Endothelial cell of umbilical vein (primary cell): ENCODE results near the gene INPP5A. TPM values are rescaled to one million over a fixed set of nuclear protein-coding genes. Genes with fewer than 3 reads are reported as not detected.

ENCODE experiments used
- BruUV-seq: library from RNA; stranded (reverse); fragments of 400-500 nt; replicated peaks from 2 replicates; lab custom pipeline; 2021; lab: Mats Ljungman, UMichigan
- CTCF ChIA-PET: fragments of 300-600, 350-600 bp; sonication (Branson Sonifier 250); formaldehyde crosslinking; loops from one replicate; lab custom pipeline; 2021; ENCODE audit warnings: antibody characterized with exemption, inconsistent platforms; lab: Charles Lee
- POLR2A ChIA-PET: fragments of 300-600, 350-600 bp; sonication (Branson Sonifier 250); formaldehyde crosslinking; loops from one replicate; lab custom pipeline; 2021; ENCODE audit warnings: antibody characterized with exemption, inconsistent platforms; lab: Charles Lee
- DNase-seq: peaks from one replicate; pipeline ENCODE4 v3.0.0-alpha.2; 2011; ENCODE audit warnings: low read depth, low spot score
- FAIRE-seq: peaks from 2 replicates; lab custom pipeline; 2011; peaks lifted over from hg19 to GRCh38; lab: Jason Lieb, UNC
- H2AFZ ChIP-seq: 2 replicates; pipeline ENCODE4 v1.6.0; 2012; ENCODE audit warnings: low read depth, low read length, control low read depth, inconsistent platforms
- H3K27ac ChIP-seq: 2 replicates; pipeline ENCODE4 v1.5.1; 2011; ENCODE audit warnings: low read depth, mild to moderate bottlenecking, control low read depth, low read length, moderate library complexity; ENCODE audit not compliant: insufficient read depth
- H3K27me3 ChIP-seq, 2 experiments: 2 replicates each; pipeline versions ENCODE4 v1.6.0 to v1.6.1; 2011; ENCODE audit warnings: low read length in 2 of 2, mixed read lengths in 1 of 2; ENCODE audit not compliant: control insufficient read depth in 2 of 2, insufficient read depth in 2 of 2
- H3K36me3 ChIP-seq, 2 experiments: 2 replicates in 1 of 2; 3 replicates in 1 of 2; pipeline ENCODE4 v1.5.1; 2011; ENCODE audit warnings: low read length in 2 of 2, mild to moderate bottlenecking in 1 of 2, moderate library complexity in 1 of 2; ENCODE audit not compliant: control insufficient read depth in 2 of 2, insufficient read depth in 2 of 2; ENCODE audit errors: extremely low read depth in 1 of 2
- H3K4me1 ChIP-seq: 3 replicates; pipeline ENCODE4 v1.5.1; 2011; ENCODE audit warnings: mild to moderate bottlenecking, low read length; ENCODE audit not compliant: control insufficient read depth, insufficient read depth; ENCODE audit errors: extremely low read depth
- H3K4me2 ChIP-seq: 2 replicates; pipeline ENCODE4 v1.6.1; 2011; ENCODE audit warnings: low read length, control low read depth, mixed read lengths; ENCODE audit not compliant: insufficient read depth
- H3K4me3 ChIP-seq, 3 experiments: fragments of 200-600 bp in 1 of 3; sonication (generic), shearing (Covaris generic) in 1 of 3; replicated peaks in 1 of 3; 2 replicates each; pipeline ENCODE4 v1.5.1; 2011 to 2016; ENCODE audit warnings: control low read depth in 3 of 3, low read length in 3 of 3, mild to moderate bottlenecking in 2 of 3, inconsistent platforms in 1 of 3, low read depth in 1 of 3, moderate library complexity in 1 of 3; ENCODE audit not compliant: insufficient read depth in 1 of 3
- H3K79me2 ChIP-seq: 2 replicates; pipeline ENCODE4 v1.6.0; 2012; ENCODE audit warnings: low read length, inconsistent platforms; ENCODE audit not compliant: control insufficient read depth, insufficient read depth
- H3K9ac ChIP-seq: replicated peaks from 2 replicates; pipeline ENCODE3; 2011; ENCODE audit warnings: low read length, control low read depth; ENCODE audit not compliant: insufficient read depth; ENCODE audit errors: extremely low read depth
- H3K9me1 ChIP-seq: replicated peaks from 3 replicates; pipeline ENCODE4 v1.6.0; 2011; ENCODE audit warnings: mild to moderate bottlenecking, low read length; ENCODE audit not compliant: control insufficient read depth, insufficient read depth; ENCODE audit errors: extremely low read depth
- H3K9me3 ChIP-seq: replicated peaks from 2 replicates; pipeline ENCODE4 v1.5.1; 2012; ENCODE audit warnings: low read length, inconsistent platforms; ENCODE audit not compliant: control insufficient read depth, insufficient read depth
- H4K20me1 ChIP-seq: replicated peaks from 2 replicates; pipeline ENCODE3; 2011; ENCODE audit warnings: mild to moderate bottlenecking, low read length; ENCODE audit not compliant: control insufficient read depth, insufficient read depth; ENCODE audit errors: extremely low read depth
- CTCF ChIP-seq, 2 donors: IDR thresholded peaks; 1 replicate in 1 of 2; 2 replicates in 1 of 2; pipeline ENCODE4 v1.5.1; 2011; ENCODE audit warnings: low read length in 2 of 2, mild to moderate bottlenecking in 2 of 2, moderate library complexity in 2 of 2, control low read depth in 1 of 2, inconsistent platforms in 1 of 2, low read depth in 1 of 2; ENCODE audit not compliant: insufficient read depth in 1 of 2; ENCODE audit errors: extremely low read depth in 1 of 2
- FOS ChIP-seq: IDR thresholded peaks from 2 replicates; pipeline ENCODE4 v1.6.1; 2011; ENCODE audit warnings: mild to moderate bottlenecking, low read length, moderate library complexity, borderline replicate concordance; ENCODE audit not compliant: insufficient read depth
- GATA2 ChIP-seq: IDR thresholded peaks from 2 replicates; pipeline ENCODE4 v1.7.0; 2011; ENCODE audit warnings: low read depth, mild to moderate bottlenecking, moderate library complexity, mixed read lengths, low read length; ENCODE audit not compliant: insufficient read length, insufficient read depth
- JUN ChIP-seq: IDR thresholded peaks from 2 replicates; pipeline ENCODE4 v1.6.1; 2011; ENCODE audit warnings: borderline replicate concordance, low read depth; ENCODE audit not compliant: insufficient read length, insufficient read depth
- MAX ChIP-seq: IDR thresholded peaks from 2 replicates; pipeline ENCODE4 v1.6.1; 2011; ENCODE audit not compliant: insufficient read depth, insufficient read length
- MYC ChIP-seq: IDR thresholded peaks from one replicate; pipeline ENCODE4 v1.6.1; 2011; ENCODE audit warnings: mild to moderate bottlenecking, low read depth, low read length
- POLR2A ChIP-seq: IDR thresholded peaks from 2 replicates; pipeline ENCODE4 v1.6.1; 2012; ENCODE audit warnings: low read depth, mild to moderate bottlenecking, control low read depth, low read length
- POLR2AphosphoS5 ChIP-seq: IDR thresholded peaks from 2 replicates; pipeline ENCODE4 v1.6.1; 2012; ENCODE audit warnings: low read depth, mild to moderate bottlenecking, control low read depth, low read length, moderate library complexity; ENCODE audit not compliant: insufficient read depth
- dilution Hi-C: fragments of 300-500 bp; cut with MboI; formaldehyde crosslinking; loops from one replicate; pipeline ENCODE4 v1.15.0; 2019; ENCODE audit warnings: low sequenced_read_pairs; ENCODE audit not compliant: extremely low pct_ligation_motif_present
- intact Hi-C: fragments of 100-400 bp; cut with micrococcal nuclease; formaldehyde crosslinking; loops from one replicate; pipeline ENCODE4 v1.10.0; 2022
- polyA plus RNA-seq, 4 experiments: library from polyadenylated mRNA; depleted of rRNA in 3 of 4; stranded (reverse) in 3 of 4; unstranded in 1 of 4; fragments of >200 nt; gene quantifications; 2 replicates each; pipeline versions ENCODE4 v1.2.1 to v1.2.3, GENCODE V29; 2011 to 2012; ENCODE audit warnings: missing spikeins in 1 of 4
- total RNA-seq: library from RNA; stranded (reverse); gene quantifications from 2 replicates; pipeline ENCODE4 v1.2.3, GENCODE V29; 2021

The INPP5A gene
- total and polyA plus RNA-seq, 2 donors (not counting 3 experiments of a cell fraction or from before 2014, with no cell fraction given): 22.9 to 33.2 TPM

- Histone ChIP-seq H3K9me3 (no peaks in the 10 kb centered on the region), H3K9ac (no peak overlapping the region), H3K27ac (no peak overlapping the region), H2AFZ (no peak overlapping the region), H3K79me2 (no peaks in the 10 kb centered on the region), H4K20me1 (no peaks in the 10 kb centered on the region), H3K9me1 (no peaks in the 10 kb centered on the region), H3K4me2 (no peak overlapping the region), H3K36me3 (no peaks in the 10 kb centered on the region), H3K4me1 (peaks cover 2% of the 10 kb centered on the region), H3K4me3 (no peak overlapping the region), H3K27me3 (no peaks in the 10 kb centered on the region)
- no peak for FAIRE-seq
- intact Hi-C loops: no loop called here
- no TSS peak for BruUV-seq
- TF ChIP-seq FOS (no peak), CTCF (IDR thresholded peaks at IDR 0.05; ENCODE audit: extremely low read depth in 1 of 2, insufficient read depth in 1 of 2, low read depth in 1 of 2, low read length in 2 of 2) (no peak), GATA2 (no peak), POLR2A (no peak), JUN (no peak), POLR2AphosphoS5 (no peak)
- dilution Hi-C loops: no loop called here
- POLR2A ChIA-PET: no interaction called here
- CTCF ChIA-PET: interaction anchor here (1.1 kb wide), 1 partner anchor 129 kb away, joined by 3 read pairs; no protein-coding TSS in a partner anchor
- no peak for DNase-seq
These were observed 104.6 kb downstream of the INPP5A start for GRCh38 chr10:132641966-132642731.

- no peaks in the 10 kb centered on the region for H4K20me1 ChIP-seq
- no TSS peak for BruUV-seq
These were observed 105.1 kb downstream of the INPP5A start for GRCh38 chr10:132642732-132643008.

More at GRCh38 chr10:132642732-132643008, 105.1 kb downstream of the INPP5A start:
- dilution Hi-C loops: no loop called here
- POLR2A ChIA-PET: no interaction called here
- Histone ChIP-seq H3K4me1 (peaks cover under 1% of the 10 kb centered on the region), H3K27me3 (no peaks in the 10 kb centered on the region), H3K27ac (no peak overlapping the region), H3K9ac (no peak overlapping the region), H3K4me2 (no peak overlapping the region), H3K4me3 (no peak overlapping the region), H3K36me3 (no peaks in the 10 kb centered on the region), H3K79me2 (no peaks in the 10 kb centered on the region), H2AFZ (no peak overlapping the region), H3K9me1 (no peaks in the 10 kb centered on the region), H3K9me3 (no peaks in the 10 kb centered on the region)
- FAIRE-seq (no peak), DNase-seq (no peak)
- TF ChIP-seq JUN (no peak), CTCF (IDR thresholded peaks at IDR 0.05; ENCODE audit: extremely low read depth in 1 of 2, insufficient read depth in 1 of 2, low read depth in 1 of 2, low read length in 2 of 2) (no peak), GATA2 (no peak), MAX (no peak), MYC (no peak), POLR2AphosphoS5 (no peak)
- CTCF ChIA-PET: no interaction called here
- intact Hi-C loops: no loop called here
